ENCODE results near the gene PLEKHA7.

Gene PLEKHA7

GRCh38 chr11:16784097-16784496 lies 230.1 kb downstream of the PLEKHA7 start:
- DNase-seq, result no peak

- DNase-seq, result no peak
Measured at GRCh38 chr11:16783321-16783801, 230.9 kb downstream of the PLEKHA7 start.

- peak; percentile 23 for DNase-seq
Measured at GRCh38 chr11:16781936-16782919, 232.0 kb downstream of the PLEKHA7 start.

DNA sequence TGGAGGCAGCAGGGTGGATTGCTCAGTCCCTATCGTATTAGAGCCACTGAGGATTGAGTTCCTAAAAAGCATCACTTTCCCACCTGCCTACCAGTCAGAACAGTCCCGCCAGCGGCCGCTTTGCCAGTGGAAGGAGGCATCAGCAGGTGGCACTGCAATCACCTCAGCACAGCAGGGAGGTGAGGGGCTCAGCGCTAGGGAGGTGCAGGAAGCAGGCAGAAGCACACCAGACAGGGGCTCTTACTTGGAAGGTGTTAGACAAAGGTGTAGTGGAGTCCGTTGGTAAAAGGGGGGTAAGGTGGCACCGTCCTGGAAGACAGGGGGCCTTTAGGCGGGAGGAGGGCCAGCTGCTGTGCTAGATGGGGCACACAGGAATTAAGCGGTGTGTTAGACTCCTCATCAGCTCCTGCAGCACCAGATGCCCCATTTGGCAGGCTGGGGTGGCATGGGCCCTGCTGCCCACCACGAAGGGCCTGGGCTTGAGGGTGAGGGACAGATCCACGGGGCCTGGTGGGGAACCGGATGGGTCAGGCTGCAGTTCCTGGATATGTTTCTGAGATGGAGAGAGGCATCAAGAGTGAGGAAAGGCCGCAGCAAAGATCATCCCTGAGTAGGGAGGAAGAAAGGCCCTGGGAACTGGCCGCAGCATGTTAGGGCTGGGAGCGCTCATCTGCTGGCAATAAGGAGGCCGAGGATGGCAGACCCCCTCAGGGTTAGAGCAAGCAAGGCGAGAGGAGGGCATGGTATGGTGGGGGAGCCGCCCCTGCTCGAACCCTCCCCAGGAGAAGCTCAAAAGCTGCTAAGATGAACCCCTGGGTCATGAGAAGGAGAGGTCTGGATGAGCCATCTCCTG lies 233.3 kb downstream of the PLEKHA7 start:
- DNase-seq, result no peak

GRCh38 chr11:16780146-16780545 lies 234.1 kb downstream of the PLEKHA7 start:
- DNase-seq, result no peak

- DNase-seq, result no peak
Measured at GRCh38 chr11:16779436-16779835, 234.8 kb downstream of the PLEKHA7 start.

DNA sequence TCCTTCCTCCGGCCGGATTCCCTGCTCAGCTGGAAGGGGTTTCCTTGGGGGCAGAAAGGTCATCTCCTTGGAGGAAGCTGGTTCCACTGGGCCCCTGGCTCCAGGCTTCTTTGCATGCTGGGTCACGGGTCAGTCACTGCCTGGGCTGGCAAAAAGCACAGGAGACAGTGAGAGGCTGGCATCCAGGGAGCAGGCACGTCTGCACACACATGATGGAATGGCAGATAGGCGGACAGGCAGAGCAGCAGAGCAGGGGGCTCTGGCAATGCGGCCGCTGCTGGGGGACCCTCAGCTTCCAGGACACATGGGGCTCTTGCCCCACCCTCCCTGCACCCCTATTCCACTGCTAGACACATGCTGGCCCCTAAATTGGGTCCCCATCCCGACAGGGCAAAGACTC lies 235.3 kb downstream of the PLEKHA7 start:
- DNase-seq, result no peak

DNA sequence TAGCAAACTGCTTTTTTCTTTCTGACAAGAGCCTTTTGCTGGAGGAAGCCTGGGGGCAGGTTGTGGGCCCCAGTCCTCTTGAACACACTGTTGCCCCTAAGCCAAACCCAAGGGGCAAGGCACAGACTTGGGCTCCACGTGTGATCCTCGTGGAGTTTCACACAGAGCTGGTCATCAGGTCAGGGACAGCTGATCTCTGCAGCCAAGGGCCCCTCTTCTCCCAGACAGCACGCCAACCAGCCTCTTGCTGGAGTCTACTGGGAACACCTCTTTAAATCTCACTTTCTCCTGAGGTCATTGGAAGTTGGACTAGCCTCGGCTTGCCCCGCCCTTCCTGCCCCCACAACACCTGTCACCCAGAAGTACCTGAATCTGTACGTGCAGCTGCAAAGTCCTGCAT lies 235.9 kb downstream of the PLEKHA7 start:
- DNase-seq, result no peak

GRCh38 chr11:16777613-16777975 lies 236.6 kb downstream of the PLEKHA7 start:
- no peak for DNase-seq

DNA sequence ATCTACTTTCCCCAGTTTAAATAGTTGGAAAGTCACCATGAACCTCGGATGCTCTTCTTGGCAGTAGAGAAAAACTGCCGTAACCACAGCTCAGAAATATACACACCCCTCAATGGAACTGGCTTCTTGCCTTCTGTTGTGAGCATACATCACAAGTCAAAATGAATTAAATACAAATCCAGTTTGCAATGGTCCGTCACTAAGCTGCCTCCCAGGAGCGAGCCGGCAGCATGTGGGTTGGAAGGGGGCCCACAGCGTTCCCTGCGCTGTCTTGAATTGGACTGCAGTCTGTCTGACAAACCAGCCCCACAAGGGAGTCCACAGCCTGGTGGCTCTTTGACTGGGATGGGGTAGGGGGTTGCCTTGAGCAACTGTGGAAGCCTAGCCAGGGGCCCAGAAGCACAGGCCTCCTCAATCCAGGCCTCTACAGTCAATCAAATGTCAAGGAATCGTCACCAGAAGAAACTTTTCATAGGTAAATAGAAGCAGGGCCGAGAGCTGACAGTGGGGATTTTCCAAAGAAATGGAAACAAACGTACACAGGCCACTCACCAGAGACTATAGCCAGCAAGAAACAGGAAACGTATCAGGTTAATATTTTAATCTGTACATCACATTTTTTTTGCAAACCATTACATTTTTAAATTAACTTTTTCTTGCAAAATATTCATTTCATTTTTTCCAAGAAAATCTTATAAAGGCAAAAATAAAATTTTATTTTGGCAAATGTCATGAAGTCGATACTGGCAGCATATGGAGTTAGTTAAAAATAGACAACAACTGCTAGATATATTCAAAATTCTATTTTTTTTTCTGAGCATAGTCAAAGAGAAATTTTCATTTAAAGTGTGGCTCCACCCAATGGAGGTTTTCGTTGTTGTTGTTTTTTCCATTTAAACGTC lies 237.3 kb downstream of the PLEKHA7 start:
- DNase-seq, result no peak

GRCh38 chr11:16775614-16776283 lies 238.5 kb downstream of the PLEKHA7 start:
- no peak for DNase-seq

GRCh38 chr11:16774936-16775613 lies 239.1 kb downstream of the PLEKHA7 start:
- DNase-seq, result no peak

- no peak for DNase-seq
Measured at GRCh38 chr11:16773981-16774935, 240.0 kb downstream of the PLEKHA7 start.

GRCh38 chr11:16772141-16772512 lies 242.1 kb downstream of the PLEKHA7 start:
- DNase-seq, result no peak

GRCh38 chr11:16771350-16772140 lies 242.7 kb downstream of the PLEKHA7 start:
- DNase-seq, result no peak

GRCh38 chr11:16770016-16770415 lies 244.2 kb downstream of the PLEKHA7 start:
- DNase-seq, result no peak

DNA sequence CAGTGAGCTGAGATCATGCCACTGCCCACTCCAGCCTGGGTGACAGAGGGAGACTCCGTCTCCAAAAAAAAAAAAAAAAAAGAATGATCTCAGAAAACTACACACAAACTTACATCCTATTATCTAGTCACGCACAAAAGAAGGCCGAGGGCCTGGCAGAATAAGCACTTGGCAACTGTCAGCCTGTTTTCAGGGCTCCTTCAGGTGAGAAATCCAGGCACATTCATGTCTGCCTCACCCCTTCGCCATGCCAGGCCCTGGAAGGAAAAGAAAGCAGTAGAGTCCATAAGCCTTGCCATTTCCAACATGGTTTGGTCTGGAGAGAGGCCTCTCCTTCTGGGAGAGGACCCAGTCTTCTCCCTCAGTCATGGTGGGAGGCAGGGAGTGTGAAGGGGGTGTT lies 244.8 kb downstream of the PLEKHA7 start:
- DNase-seq, result no peak

GRCh38 chr11:16767957-16768356 lies 246.3 kb downstream of the PLEKHA7 start:
- DNase-seq, result no peak

GRCh38 chr11:16767137-16767536 lies 247.1 kb downstream of the PLEKHA7 start:
- no peak for DNase-seq

All from DMS53 (cell line).